Thyroid gland (tissue), 4 donors: ENCODE measurements around the gene ZSCAN29.

Source experiments
- CTCF ChIP-seq, 6 experiments: fragments of 200-600 bp in 3 of 6; fragments of 450-650 bp in 3 of 6; sonication (generic) in 3 of 6; IDR thresholded peaks; one replicate each; pipeline ENCODE4 v1.5.1; 2016 to 2019; ENCODE audit warnings: antibody characterized with exemption in 6 of 6, mild to moderate bottlenecking in 2 of 6, inconsistent platforms in 1 of 6, moderate library complexity in 1 of 6
- POLR2A ChIP-seq, 2 donors: fragments of 450-650 bp; IDR thresholded peaks; one replicate each; pipeline ENCODE4 v1.6.1; 2017; ENCODE audit warnings: antibody characterized with exemption in 2 of 2, mild to moderate bottlenecking in 2 of 2, moderate library complexity in 1 of 2

GRCh38 chr15:43378601-43379000 lies 7.8 kb upstream of the ZSCAN29 start:
- TF ChIP-seq CTCF (IDR thresholded peaks at IDR 0.05), result no peak
- TF ChIP-seq POLR2A (IDR thresholded peaks at IDR 0.05), result no peak
